ENCODE data around the gene LRR1.

Gene LRR1

GRCh38 chr14:49598485-49599300, at the start of gene LRR1:
Gene LRR1 (plus strand): TSS chr14:49598940. CDS start chr14:49599021, 81 bp downstream.
- peaks cover 53% of the 10 kb centered on the region for H3K4me1 Mint-ChIP-seq
- H3K36me3 Mint-ChIP-seq: peaks cover 22% of the 10 kb centered on the region
- peak; percentile 89 for DNase-seq
- CTCF ChIA-PET: interaction anchor here (0.6 to 3.1 kb wide), 4 partner anchors 11 to 33 kb away, joined by 3 to 16 read pairs (median 4); partner anchors contain the start of genes MGAT2, RPL36AL and RPS29
- peaks cover 4% of the 10 kb centered on the region for H3K27me3 Mint-ChIP-seq
- peak within 1 kb of the TSS; percentile 96 for H3K4me3 Mint-ChIP-seq
- H3K27ac Mint-ChIP-seq: peak within 1 kb of the TSS; percentile 99
- H3K9me3 Mint-ChIP-seq: no peaks in the 10 kb centered on the region

GRCh38 chr14:49549446-49549845, 49.3 kb upstream of the LRR1 start:
- Mint-ChIP-seq H3K36me3 (no peaks in the 10 kb centered on the region), H3K9me3 (no peaks in the 10 kb centered on the region), H3K27ac (no peak overlapping the region), H3K27me3 (peaks cover 4% of the 10 kb centered on the region), H3K4me1 (no peaks in the 10 kb centered on the region), H3K4me3 (no peak overlapping the region)
- CTCF ChIA-PET: no interaction called here
- DNase-seq: no peak

GRCh38 chr14:49549881-49550280, 48.9 kb upstream of the LRR1 start:
- H3K4me1 Mint-ChIP-seq: no peaks in the 10 kb centered on the region
- no peaks in the 10 kb centered on the region for H3K36me3 Mint-ChIP-seq
- peaks cover 4% of the 10 kb centered on the region for H3K27me3 Mint-ChIP-seq
- no peak for DNase-seq
- H3K27ac Mint-ChIP-seq: no peak overlapping the region
- CTCF ChIA-PET: no interaction called here
- no peaks in the 10 kb centered on the region for H3K9me3 Mint-ChIP-seq
- H3K4me3 Mint-ChIP-seq: no peak overlapping the region

- DNase-seq: no peak
- Mint-ChIP-seq H3K4me3 (no peak overlapping the region), H3K4me1 (no peaks in the 10 kb centered on the region), H3K27ac (no peak overlapping the region), H3K9me3 (no peaks in the 10 kb centered on the region), H3K36me3 (no peaks in the 10 kb centered on the region), H3K27me3 (peaks cover 4% of the 10 kb centered on the region)
- CTCF ChIA-PET: interaction anchor here (0.7 to 1.1 kb wide), 3 partner anchors 13 to 89 kb away, joined by 3 to 4 read pairs (median 3); no protein-coding TSS in a partner anchor
Observed at GRCh38 chr14:49550286-49551184, 48.2 kb upstream of the LRR1 start.

GRCh38 chr14:49551569-49551968, 47.2 kb upstream of the LRR1 start:
- DNase-seq: no peak
- Mint-ChIP-seq H3K36me3 (no peaks in the 10 kb centered on the region), H3K4me1 (no peaks in the 10 kb centered on the region), H3K27me3 (peaks cover 4% of the 10 kb centered on the region), H3K4me3 (no peak overlapping the region), H3K9me3 (no peaks in the 10 kb centered on the region), H3K27ac (no peak overlapping the region)
- CTCF ChIA-PET: no interaction called here

- Mint-ChIP-seq H3K4me1 (no peaks in the 10 kb centered on the region), H3K4me3 (no peak overlapping the region), H3K27me3 (peaks cover 4% of the 10 kb centered on the region), H3K9me3 (no peaks in the 10 kb centered on the region), H3K27ac (no peak overlapping the region), H3K36me3 (no peaks in the 10 kb centered on the region)
- no peak for DNase-seq
- CTCF ChIA-PET: interaction anchor here (1.5 kb wide), 1 partner anchor 91 kb away, joined by 5 read pairs; no protein-coding TSS in a partner anchor
Observed at GRCh38 chr14:49553106-49553505, 45.6 kb upstream of the LRR1 start.

- no peak for DNase-seq
- H3K4me1 Mint-ChIP-seq: no peaks in the 10 kb centered on the region
- CTCF ChIA-PET: no interaction called here
- no peaks in the 10 kb centered on the region for H3K36me3 Mint-ChIP-seq
- H3K27me3 Mint-ChIP-seq: peaks cover 4% of the 10 kb centered on the region
- no peak overlapping the region for H3K4me3 Mint-ChIP-seq
- no peak overlapping the region for H3K27ac Mint-ChIP-seq
- H3K9me3 Mint-ChIP-seq: no peaks in the 10 kb centered on the region
Observed at GRCh38 chr14:49553892-49554291, 44.8 kb upstream of the LRR1 start.

- Mint-ChIP-seq H3K9me3 (no peaks in the 10 kb centered on the region), H3K27me3 (no peaks in the 10 kb centered on the region), H3K4me3 (no peak overlapping the region), H3K4me1 (no peaks in the 10 kb centered on the region), H3K36me3 (no peaks in the 10 kb centered on the region), H3K27ac (no peak overlapping the region)
- CTCF ChIA-PET: no interaction called here
- DNase-seq: no peak
Observed at GRCh38 chr14:49559979-49560768, 38.6 kb upstream of the LRR1 start.

GRCh38 chr14:49566714-49567113, 32.0 kb upstream of the LRR1 start:
- H3K27me3 Mint-ChIP-seq: no peaks in the 10 kb centered on the region
- CTCF ChIA-PET: no interaction called here
- no peak for DNase-seq
- H3K36me3 Mint-ChIP-seq: peaks cover 13% of the 10 kb centered on the region
- H3K4me1 Mint-ChIP-seq: no peaks in the 10 kb centered on the region
- H3K9me3 Mint-ChIP-seq: peaks cover 5% of the 10 kb centered on the region
- H3K27ac Mint-ChIP-seq: no peak overlapping the region
- no peak overlapping the region for H3K4me3 Mint-ChIP-seq

- CTCF ChIA-PET: no interaction called here
- no peak overlapping the region for H3K4me3 Mint-ChIP-seq
Observed at GRCh38 chr14:49569281-49569680, 29.5 kb upstream of the LRR1 start.

GRCh38 chr14:49574038-49574437, 24.7 kb upstream of the LRR1 start:
- peaks cover 57% of the 10 kb centered on the region for H3K36me3 Mint-ChIP-seq
- no peak overlapping the region for H3K4me3 Mint-ChIP-seq
- H3K9me3 Mint-ChIP-seq: peaks cover 8% of the 10 kb centered on the region
- H3K4me1 Mint-ChIP-seq: peaks cover 4% of the 10 kb centered on the region
- no peaks in the 10 kb centered on the region for H3K27me3 Mint-ChIP-seq
- no peak for DNase-seq
- CTCF ChIA-PET: interaction anchor here (1.0 kb wide), 1 partner anchor 11 kb away, joined by 3 read pairs; no protein-coding TSS in a partner anchor
- H3K27ac Mint-ChIP-seq: no peak overlapping the region

More at GRCh38 chr14:49569281-49569680, 29.5 kb upstream of the LRR1 start:
- Mint-ChIP-seq H3K4me1 (no peaks in the 10 kb centered on the region), H3K9me3 (peaks cover 8% of the 10 kb centered on the region), H3K36me3 (peaks cover 31% of the 10 kb centered on the region), H3K27ac (no peak overlapping the region), H3K27me3 (no peaks in the 10 kb centered on the region)
- no peak for DNase-seq

- H3K27me3 Mint-ChIP-seq: no peaks in the 10 kb centered on the region
- H3K9me3 Mint-ChIP-seq: no peaks in the 10 kb centered on the region
- no peak for DNase-seq
- no peak overlapping the region for H3K27ac Mint-ChIP-seq
- H3K4me3 Mint-ChIP-seq: no peak overlapping the region
- H3K36me3 Mint-ChIP-seq: peaks cover 67% of the 10 kb centered on the region
- CTCF ChIA-PET: no interaction called here
- H3K4me1 Mint-ChIP-seq: peaks cover 37% of the 10 kb centered on the region
Observed at GRCh38 chr14:49578141-49578540, 20.6 kb upstream of the LRR1 start.

GRCh38 chr14:49579841-49580240, 18.9 kb upstream of the LRR1 start:
- Mint-ChIP-seq H3K9me3 (no peaks in the 10 kb centered on the region), H3K36me3 (peaks cover 72% of the 10 kb centered on the region), H3K4me1 (peaks cover 53% of the 10 kb centered on the region), H3K27me3 (no peaks in the 10 kb centered on the region), H3K27ac (no peak overlapping the region), H3K4me3 (no peak overlapping the region)
- CTCF ChIA-PET: no interaction called here
- DNase-seq: no peak

Measured in activated naive CD4-positive, alpha-beta T cell treated with anti-CD3 and anti-CD28 coated beads, Interleukin-2, amount 10 ng/mL, durations not matched to agents 7 days and 5 days (primary cell).